Activated CD4-positive, alpha-beta T cell treated with anti-CD3 and anti-CD28 coated beads, Interleukin-2, amount 50 U/mL, for 1 hour (primary cell): ENCODE data around the gene TENM4.

Experiments
- DNase-seq: peaks from one replicate; pipeline ENCODE4 v3.0.0-alpha.2; 2020

The TENM4 gene

DNA sequence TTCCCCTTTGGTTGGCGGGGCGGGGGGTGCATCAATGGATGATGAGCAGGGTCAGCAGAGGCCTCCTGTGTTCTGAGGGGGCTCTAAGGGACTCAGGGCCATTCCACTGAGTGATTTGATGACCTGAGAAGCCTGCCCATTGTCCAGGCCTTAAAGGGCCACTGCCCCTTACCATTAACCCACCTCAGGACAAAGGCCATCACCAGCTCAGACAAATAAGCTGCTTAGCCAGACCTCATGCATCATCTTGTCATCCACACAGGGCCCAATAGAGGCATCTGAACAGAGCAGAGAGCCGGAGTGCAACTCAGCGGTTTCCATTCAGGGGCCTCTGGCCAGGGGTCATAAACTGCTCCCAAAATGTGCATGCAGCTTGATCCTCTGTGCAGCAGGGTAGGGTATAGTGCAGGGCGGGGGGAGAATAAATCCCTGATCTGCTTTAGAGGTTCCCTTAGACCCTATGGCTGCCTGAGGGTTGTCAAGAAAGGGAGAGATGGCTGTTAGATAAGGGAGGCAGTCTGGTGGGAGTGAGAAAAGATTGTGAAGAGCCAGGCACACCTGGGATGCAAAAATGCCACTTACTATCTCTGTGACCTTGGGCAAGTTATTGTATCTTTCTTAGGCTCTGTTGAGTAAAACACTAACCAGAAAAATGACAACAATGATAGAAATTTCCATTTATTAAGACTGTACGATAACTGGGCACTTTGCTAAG, 490.7 kb downstream of the TENM4 start:
- no peak for DNase-seq

- no peak for DNase-seq
Measured at GRCh38 chr11:78946945-78947902, 493.6 kb downstream of the TENM4 start.

- no peak for DNase-seq
Measured at GRCh38 chr11:78943841-78944240, 497.0 kb downstream of the TENM4 start.

- no peak for DNase-seq
Measured at GRCh38 chr11:78943154-78943553, 497.7 kb downstream of the TENM4 start.

GRCh38 chr11:78941226-78941851, 499.5 kb downstream of the TENM4 start:
- no peak for DNase-seq

GRCh38 chr11:78940500-78941225, 500.2 kb downstream of the TENM4 start:
- no peak for DNase-seq

GRCh38 chr11:78938971-78939370, 501.9 kb downstream of the TENM4 start:
- DNase-seq, result no peak

GRCh38 chr11:78938036-78938435, 502.8 kb downstream of the TENM4 start:
- DNase-seq, result no peak

DNA sequence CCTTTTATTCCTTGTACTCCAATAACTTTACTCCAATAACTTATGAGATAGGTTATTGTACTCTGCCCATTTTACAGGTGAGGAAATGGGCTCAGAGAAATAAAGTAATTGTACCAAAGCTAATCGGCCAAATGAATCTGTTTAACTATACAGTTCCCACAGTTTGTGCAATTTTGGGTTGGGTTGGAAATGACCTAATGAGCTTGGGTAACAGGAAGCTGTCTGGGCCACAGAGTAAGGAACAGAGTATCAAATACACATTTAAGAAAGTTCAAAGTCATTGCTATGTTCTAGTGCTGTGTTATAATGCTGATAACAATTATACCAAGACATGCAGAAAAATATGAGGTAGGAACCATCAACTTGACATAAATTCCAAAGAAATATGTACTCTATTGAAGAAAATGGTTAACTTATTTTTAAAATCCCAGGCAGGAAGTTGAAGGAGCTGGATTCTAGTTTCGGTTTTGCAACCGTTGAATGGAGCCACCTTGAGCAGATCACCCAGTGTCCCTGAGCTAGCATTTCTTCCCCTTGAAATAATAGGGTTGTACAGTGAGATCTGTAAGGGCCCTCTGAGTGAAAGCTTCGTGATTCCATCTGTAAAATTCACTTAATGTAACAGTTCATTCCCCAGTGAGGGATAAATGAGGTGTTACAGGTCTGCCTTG, 505.3 kb downstream of the TENM4 start:
- no peak for DNase-seq

GRCh38 chr11:78933350-78933749, 507.5 kb downstream of the TENM4 start:
- DNase-seq, result no peak

GRCh38 chr11:78932757-78933156, 508.1 kb downstream of the TENM4 start:
- no peak for DNase-seq

DNA sequence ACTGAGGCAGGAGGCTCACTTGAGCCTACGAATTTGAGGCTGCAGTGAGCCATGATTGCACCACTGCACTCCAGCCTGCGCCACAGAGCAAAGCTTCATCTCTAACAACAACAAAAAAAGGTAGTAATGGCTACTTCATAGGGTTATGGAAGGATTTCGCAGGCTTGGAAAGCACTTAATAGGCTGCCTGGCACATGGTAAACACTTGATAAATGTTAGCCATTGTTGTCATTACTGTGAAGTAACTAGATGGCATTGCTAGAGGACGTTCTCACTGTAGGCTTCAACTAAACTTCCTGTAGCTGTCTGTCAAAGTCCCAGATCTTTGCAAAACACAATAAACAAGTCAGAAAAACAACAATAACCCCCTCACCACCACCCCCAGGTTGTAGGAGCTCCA, 508.9 kb downstream of the TENM4 start:
- no peak for DNase-seq

GRCh38 chr11:78930810-78931523, 509.9 kb downstream of the TENM4 start:
- DNase-seq, result no peak

GRCh38 chr11:78929906-78930220, 511.0 kb downstream of the TENM4 start:
- DNase-seq, result no peak

DNA sequence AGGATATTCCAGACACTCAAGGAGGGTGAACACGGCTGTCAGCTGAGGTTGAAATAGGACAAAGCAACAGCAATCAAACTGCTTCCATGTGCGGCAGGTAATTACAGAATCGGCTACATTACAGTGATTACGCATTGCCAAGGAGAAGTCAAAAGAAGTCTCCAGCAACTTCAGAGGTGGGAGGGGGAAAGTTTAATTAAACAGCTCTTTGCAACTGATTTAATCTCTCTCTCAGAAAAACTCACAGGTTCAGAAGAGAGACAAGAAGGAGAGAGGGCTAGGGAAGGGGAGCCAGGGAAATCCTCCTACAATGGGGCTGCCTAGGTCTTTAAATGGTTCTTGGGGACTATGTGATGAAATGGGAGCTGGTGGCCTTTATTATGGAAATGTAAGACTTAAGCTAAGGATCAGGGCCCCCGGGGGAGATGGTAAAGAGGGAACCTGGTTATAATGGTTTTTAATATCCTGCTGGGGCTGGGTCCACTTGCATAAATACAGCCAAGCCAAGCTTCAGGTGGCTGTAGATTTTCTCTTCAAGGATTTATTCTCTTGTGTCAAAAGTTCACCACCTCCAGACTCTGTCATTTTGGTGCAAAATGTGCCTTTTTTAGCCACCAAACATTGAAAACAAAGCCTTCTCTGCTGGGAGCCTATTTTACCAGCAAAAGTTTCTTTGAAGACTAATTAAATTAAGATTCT, 511.5 kb downstream of the TENM4 start:
- DNase-seq, result no peak

DNA sequence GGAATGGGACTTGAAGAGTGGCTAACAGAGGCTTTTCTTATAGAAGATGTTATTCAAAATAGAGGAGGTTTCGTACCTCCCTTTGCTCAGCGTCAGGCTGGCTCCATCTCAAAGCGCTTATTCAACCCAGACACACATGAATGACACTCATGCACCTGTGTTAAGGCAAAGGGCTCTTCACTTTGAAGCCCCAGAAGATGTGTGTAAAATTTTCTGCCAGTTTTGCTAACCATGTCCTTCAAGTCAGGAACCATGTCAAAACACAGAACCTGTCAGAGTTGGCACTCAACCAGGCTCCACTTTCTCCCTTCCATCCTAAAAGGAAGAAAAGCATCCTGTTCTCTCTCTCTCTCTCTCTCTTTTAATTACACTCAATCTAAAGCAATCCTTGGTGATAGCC, 513.3 kb downstream of the TENM4 start:
- DNase-seq, result no peak

DNA sequence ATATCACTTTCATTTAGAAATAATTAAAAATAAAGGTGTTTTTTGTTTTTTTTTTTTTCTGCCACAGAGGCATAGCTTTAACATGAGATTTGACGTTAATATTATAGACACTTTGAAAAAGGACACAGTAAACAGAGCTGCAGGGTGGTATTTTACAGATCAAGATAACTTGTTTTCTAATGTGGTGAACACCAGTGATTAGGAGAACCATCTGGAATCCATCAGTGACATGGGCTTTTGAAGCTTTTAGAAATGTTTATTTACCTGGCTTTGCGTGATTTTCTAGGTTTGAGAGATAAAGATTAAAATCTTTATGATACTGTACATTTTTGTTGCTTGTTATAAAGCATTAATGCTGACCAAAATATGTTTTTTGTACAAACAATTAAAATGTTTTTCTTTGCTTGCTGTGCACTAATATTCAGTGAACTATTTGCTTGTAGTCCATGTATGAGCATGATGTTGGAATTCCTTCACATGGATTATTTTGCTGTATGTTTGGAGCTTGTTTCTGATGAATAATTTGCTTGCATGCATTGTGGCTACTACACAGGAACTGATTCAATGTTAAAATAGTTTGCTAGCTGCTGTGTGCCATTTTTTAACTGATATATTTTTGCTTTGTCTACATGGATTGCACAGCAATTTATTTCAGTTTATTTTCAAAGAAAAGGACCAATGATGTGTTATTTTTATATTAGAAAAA, 514.0 kb downstream of the TENM4 start:
- no peak for DNase-seq

DNA sequence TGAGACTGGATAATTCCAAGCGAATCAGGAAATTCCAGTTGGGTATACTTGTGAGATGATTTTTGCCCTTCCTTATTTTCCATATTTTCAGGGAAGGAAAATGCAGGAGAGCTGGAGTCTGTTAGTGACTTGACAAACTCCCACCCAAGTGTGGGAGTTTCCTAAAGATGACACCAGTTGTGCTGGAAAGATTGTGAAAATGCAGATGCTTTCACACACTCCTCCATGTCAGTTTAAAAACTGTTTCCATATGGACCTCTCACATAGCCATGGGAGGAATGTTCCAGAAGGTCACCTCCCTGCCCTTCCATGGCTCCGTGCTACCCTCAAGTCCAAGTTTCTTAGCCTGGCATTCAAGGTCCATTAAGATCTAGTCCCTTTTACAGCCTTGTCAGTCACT, 515.4 kb downstream of the TENM4 start:
- DNase-seq, result no peak

DNA sequence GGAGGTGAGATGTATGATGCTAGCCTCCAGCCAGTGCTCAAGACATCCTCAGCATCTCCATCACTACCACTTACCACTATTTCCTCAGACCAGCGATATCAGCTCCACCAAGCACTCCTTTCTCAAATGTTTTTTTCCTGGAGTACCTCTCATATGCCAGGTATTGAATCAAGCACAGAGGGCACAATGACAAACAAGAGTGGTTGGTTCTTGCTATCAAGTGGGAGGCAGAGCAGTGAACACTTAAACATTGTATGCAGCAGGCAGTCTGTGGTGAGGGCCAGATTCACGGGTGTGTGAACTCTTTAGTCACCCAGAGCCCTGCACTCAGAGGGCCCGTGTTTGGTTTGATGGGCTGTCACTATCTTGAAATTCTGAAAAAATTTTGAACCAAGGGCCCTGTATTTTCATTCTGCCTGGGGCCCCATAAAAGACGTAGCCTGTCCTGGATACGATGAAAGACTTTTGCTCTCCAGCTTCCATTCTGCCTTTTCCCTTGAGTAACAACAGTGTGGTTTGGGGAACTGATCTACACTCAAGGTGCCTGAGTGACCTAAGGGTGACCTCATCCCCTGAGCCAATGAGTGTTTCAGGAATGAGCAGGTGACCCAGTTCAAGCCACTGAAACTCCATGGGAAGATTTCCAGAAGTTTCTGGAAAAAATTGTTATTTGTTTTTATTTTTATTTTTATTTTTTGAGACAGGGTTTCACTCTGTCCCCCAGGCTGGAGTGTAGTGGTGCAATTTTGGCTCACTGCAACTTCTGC, 517.8 kb downstream of the TENM4 start:
- no peak for DNase-seq

GRCh38 chr11:78921509-78921908, 519.3 kb downstream of the TENM4 start:
- no peak for DNase-seq
